ENCODE results near the gene TBX15.

- TF ChIP-seq CTCF (IDR thresholded peaks at IDR 0.05 in 8 of 11, conservative IDR thresholded peaks at IDR 0.05 in 3 of 11) = no peak
- no peak for TF ChIP-seq POLR2A (IDR thresholded peaks at IDR 0.05)
These were observed 12.4 kb upstream of the TBX15 start for GRCh38 chr1:119000371-119001180.

All from spleen (tissue), 7 donors.